Endothelial cell of umbilical vein (primary cell): Measurements from ENCODE around the gene APIP.
"Not testable (repeated sequence)": the region's sequence is repeated elsewhere in the genome, so short reads cannot be mapped to it uniquely, and the experiment has no call there.

Experiments
- CTCF ChIP-seq, 2 donors: IDR thresholded peaks; 1 replicate in 1 of 2; 2 replicates in 1 of 2; pipeline ENCODE4 v1.5.1; 2011; ENCODE audit warnings: low read length in 2 of 2, mild to moderate bottlenecking in 2 of 2, moderate library complexity in 2 of 2, control low read depth in 1 of 2, inconsistent platforms in 1 of 2, low read depth in 1 of 2; ENCODE audit not compliant: insufficient read depth in 1 of 2; ENCODE audit errors: extremely low read depth in 1 of 2
- EZH2 ChIP-seq: IDR thresholded peaks from 2 replicates; pipeline ENCODE4 v1.6.1; 2012; ENCODE audit warnings: borderline replicate concordance, low read depth, mild to moderate bottlenecking, moderate library complexity, low read length, inconsistent platforms; ENCODE audit not compliant: severe bottlenecking
- FOS ChIP-seq: IDR thresholded peaks from 2 replicates; pipeline ENCODE4 v1.6.1; 2011; ENCODE audit warnings: mild to moderate bottlenecking, low read length, moderate library complexity, borderline replicate concordance; ENCODE audit not compliant: insufficient read depth
- JUN ChIP-seq: IDR thresholded peaks from 2 replicates; pipeline ENCODE4 v1.6.1; 2011; ENCODE audit warnings: borderline replicate concordance, low read depth; ENCODE audit not compliant: insufficient read length, insufficient read depth
- MYC ChIP-seq: IDR thresholded peaks from one replicate; pipeline ENCODE4 v1.6.1; 2011; ENCODE audit warnings: mild to moderate bottlenecking, low read depth, low read length
- POLR2A ChIP-seq: IDR thresholded peaks from 2 replicates; pipeline ENCODE4 v1.6.1; 2012; ENCODE audit warnings: low read depth, mild to moderate bottlenecking, control low read depth, low read length
- POLR2AphosphoS5 ChIP-seq: IDR thresholded peaks from 2 replicates; pipeline ENCODE4 v1.6.1; 2012; ENCODE audit warnings: low read depth, mild to moderate bottlenecking, control low read depth, low read length, moderate library complexity; ENCODE audit not compliant: insufficient read depth

- not testable (repeated sequence) for TF ChIP-seq JUN; POLR2A; CTCF (IDR thresholded peaks at IDR 0.05; ENCODE audit: extremely low read depth in 1 of 2, insufficient read depth in 1 of 2, low read depth in 1 of 2, low read length in 2 of 2); POLR2AphosphoS5; FOS; EZH2; MYC
Measured at GRCh38 chr11:34913556-34913955, 2.6 kb downstream of the APIP start.
